Measurements from ENCODE around the gene UBE2V1.
"Not testable (repeated sequence)": the region's sequence is repeated elsewhere in the genome, so short reads cannot be mapped to it uniquely, and the experiment has no call there.

The UBE2V1 gene

DNA sequence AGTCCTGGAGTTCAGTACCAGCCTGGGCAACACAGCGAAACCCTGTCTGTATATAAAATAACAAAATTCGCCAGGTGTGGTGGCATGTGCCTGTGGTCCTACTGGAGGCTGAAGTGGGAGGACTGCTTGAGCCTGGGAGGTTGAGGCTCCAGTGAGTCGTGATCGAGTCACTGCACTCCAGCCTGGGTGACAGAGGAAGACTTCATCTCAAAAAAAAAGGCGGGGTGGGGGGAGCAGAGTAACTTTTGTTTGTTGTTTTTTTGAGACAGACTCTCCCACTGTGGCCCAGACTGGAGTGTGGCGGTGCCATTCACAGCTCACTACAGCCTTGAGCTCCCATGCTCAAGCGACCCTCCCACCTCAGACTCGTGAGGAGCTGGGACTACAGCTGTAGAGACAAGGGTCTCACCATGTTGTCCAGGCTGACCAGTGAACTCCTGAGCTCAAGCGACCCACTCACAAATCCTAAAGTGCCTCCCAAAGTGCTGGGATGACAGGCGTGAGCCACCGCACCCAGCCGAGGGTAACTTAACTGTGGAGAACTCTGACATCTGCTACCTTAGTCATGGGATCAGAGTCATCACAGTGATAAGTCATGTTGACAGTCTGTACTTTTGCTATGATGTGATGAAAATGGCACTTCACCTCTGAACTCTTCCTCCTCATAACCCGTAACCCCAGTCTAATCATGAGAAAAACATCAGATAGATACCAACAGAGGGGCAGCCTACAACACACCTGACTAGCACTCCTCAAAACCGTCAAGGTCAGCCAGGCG is 24.1 kb upstream of the UBE2V1 start:
- DNase-seq, result no peak

DNA sequence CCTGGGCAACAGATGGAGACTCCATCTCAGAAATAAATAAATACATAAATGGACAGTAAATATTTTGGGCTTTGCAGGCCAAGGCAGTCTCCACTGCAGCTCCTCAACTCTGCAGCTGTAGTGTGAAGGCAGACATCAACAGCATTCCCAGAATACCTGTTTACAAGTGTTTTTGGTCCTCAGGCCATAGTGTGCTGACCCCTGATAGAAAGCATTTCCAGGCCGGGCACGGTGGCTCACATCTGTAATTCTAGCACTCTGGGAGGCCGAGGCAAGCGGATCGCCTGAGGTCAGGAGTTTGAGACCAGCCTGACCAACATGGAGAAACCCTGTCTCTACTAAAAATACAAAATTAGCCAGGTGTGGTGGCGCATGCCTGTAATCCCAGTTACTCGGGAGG is 22.2 kb upstream of the UBE2V1 start:
- DNase-seq, result not testable (repeated sequence)

DNA sequence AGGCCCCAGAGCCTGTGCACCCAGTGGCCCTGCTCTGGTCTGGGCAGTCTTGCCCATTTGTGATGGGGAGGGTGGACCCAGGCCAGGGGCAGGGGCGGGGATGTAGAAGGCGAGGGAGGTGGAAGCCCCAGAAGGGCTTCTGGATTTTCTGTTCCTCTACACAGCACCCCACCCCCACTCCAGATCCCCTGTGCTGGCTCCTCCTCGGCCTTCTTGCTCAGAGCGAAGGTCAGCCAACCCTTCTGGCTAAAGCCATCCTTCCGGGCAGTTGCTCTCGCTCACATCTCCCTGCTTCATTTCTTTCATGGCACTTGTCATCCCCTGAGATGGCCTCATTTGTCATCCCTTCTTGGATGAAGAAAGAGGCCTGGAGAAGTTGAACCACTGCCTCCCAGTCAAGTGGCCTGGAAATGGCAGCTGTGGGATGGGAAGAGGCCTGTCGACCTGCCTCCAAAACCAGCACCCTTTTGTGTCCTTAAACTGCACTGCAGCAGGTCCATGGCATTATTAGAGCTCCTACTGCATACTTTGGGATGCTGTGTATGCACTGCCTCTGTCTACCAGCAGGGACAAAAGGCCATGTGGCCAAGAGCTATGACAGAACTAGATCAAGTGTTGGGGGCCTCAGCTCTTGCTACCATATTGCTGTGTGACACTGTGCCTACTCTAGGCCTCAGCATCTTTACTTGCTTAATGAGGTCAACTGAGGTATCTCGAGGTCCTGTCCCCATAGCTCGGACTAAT is 20.7 kb upstream of the UBE2V1 start:
- DNase-seq, result no peak

DNA sequence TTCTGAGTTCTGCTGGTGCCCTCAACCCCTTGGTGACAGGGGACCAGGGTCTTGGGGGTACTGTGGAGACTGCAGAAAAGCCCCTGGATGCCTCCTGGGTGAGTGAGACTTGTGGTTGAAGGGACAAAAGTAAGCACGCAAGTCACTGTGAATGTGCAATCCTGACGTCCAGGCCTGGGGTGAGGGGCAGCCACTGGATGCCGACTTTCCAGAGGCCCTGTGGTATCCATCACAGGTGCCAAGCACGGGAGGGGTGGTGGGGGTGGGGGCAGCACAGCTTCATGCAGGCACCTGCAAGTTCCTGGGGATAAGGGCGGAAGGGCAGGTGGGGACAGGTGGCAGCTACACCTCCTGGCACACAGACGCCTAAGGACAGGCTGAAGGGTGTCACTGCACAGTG is 20.1 kb upstream of the UBE2V1 start:
- DNase-seq, result no peak

DNA sequence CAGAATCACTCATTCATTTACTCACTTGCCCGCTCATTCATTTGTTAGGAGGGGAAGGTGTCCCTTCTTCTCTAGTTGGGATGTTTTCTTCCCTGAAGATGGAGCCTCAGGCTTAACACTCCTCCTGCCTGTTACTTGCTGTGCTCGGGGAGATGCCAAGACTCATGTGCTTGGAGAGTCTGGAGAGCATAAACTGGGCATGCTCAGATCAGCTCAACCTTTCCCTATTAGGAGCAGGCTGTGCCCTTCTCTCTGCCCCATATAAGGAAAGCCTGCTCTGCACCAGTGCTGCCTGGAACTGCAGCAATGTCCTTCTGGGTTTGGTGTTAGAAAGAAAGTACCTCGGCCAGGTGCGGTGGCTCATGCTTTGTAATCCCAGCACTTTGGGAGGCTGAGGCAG is 18.0 kb upstream of the UBE2V1 start:
- DNase-seq, result no peak

DNA sequence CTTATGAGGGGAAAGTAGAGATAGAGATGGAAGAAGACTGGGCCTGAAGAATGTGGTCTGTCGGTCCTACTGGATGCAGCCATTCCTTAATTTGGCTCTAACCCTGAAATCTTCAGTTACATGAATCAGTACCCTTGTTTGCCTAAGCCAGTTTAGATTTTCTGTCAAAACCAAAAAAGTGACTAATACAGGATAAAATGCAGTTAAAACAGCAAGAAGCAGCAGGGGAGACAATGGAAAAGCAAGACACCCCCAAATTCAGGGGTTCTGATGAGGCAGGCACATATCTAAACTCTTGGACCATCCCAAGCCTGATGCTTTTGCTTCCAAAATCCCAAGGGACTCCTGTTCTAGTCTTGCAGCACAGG is 17.4 kb upstream of the UBE2V1 start:
- DNase-seq, result no peak

DNA sequence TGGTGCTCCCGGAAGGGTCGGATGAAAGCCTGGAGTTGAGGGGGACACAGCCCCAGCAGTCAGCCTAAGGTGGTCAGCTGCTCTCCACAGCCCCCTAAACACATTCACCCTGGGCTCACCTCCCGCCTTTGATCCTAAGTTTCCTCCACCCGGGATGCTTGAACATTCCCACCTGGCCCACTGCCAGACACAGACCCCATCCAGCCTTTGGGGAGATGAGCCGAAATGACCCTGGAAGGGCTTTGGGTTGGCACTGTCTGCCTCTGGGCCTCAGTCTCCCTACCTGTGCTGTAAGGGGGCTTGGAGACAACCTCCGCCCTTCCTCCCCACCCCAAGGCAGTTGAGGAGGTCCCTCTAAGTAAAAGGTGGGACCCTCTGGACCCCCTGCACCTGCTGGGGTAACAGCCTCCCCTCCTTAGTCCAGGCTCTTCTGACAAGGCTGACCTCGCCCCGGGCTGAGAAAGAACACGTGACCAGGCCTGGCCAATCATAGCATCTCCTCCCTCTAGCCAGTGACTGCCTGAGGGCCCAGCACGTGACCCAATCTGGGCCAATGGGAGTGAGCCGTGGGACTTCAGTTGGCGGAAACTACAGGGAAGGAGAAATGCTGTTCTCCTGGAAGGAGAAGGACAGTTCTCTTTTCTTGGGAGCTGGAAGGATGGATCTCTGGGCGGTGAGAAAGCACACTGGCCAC is 16.9 kb upstream of the UBE2V1 start:
- peak; percentile 34 for DNase-seq

DNA sequence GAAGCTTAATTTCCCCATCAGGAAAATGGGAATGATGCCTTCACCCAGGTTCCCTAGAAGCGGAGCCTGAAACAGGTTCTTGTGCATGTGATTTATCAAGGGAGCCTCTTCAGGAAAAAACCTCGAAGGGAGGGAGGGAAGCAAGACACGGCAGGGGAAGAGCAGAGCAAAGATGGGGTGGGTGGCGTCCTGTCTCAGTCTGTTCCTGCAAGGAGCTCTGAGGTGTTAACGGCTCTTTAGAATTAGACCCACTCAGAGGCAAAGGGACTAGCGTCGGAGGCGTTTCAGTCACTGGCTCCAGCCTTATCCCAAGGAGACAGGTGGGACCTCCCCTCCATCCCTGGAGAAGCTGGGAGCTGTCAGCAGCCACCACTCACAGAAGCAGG is 15.6 kb upstream of the UBE2V1 start:
- no peak for DNase-seq

DNA sequence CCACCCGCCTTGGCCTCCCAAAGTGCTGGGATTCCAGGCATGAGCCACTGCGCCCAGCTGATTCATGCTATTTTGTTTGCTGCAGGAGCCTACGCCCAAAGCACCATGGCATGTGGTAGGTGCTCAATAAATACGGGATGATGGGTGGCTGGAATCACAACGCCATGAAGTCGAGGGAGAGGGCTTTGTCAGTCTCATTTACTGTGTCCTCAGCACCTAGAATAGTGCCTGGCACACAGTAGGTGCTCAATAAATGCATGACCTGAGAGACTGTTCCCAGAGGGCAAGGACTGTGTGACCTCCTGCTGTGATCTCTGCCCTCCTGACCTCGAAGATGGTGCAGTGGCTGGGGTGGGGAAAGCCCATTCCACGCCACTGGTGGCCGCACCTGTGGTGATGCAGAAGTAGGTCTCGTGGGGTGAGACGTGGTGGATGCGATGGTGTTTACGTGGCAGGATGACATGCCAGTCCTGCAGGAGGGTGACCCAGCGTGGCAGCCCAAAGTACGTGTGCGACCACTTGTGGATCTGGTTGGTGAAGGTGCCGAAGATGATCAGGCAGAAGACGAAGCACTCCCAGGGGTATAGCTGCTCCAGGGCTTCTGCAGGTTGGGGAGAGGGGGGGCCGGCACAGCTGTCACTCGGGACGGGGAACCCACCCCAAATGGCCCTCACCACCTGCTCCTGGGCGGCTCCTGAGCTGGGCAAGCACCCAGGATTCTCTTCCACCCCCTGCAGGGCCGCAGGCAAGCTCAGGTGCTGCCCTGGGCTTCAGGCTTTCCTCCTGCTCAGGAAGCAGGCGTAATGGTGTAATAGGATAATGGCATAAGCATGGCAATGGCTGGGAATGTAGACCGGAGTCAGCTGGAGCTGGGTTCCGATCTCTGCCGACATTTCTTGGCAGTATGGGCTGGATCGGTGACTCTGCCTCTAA is 14.9 kb upstream of the UBE2V1 start:
- DNase-seq, result no peak

DNA sequence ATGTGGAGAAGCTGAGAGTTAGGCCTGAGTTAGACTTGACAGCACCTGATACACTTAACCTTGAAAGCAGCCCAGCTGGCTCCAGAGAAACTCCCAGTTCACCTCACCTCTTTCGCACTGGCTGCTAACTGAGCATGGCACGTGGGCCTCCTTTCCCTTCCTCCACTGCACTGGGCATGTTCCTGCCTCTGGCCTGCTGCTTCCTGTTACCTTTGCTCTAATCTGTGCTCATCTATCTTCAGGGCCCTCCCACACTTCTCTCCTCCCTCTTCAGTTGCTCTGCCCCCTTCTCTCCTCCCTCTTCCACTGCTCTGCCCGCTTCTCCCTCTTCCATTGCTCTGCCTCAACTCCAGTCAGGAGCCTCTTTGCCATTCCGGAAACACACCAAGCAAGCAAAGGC is 13.7 kb upstream of the UBE2V1 start:
- peak; percentile 67 for DNase-seq

DNA sequence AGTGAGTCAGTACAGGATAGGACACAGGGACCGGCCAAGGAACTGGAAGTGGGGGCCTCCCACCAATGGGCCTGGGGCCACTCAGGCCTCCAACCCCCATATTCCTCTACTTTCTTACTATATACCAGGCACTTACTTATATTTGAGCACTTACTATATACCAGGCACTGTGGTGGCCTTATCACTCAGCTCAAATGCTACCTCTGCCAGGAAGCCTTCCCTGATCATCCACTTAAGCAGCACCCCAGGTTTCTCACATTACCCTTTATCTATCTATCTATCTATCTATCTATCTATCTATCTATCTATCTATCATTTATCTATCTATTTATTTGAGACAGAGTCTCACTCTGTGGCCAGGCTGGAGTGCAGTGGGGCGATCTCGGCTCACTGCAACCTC is 12.3 kb upstream of the UBE2V1 start:
- DNase-seq, result no peak

DNA sequence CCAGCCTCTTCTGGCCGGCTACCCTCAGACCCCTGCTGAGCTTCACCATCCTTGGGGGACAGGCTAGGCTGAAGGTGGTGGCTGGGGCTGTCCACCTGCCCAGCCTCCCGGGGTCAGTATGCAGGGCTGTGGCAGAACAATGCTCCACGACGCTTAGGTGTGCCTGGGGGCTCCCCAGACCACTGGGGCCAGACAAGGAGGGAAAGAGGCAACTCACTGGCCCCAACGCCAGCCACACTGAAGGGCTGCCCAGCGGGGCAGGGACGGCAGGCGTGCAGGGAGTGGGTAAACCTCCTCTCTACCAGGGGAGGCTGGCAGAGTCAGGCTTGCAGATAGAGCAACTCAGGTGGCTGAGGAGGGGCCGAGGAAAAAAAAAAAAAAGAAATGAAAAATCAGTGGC is 11.5 kb upstream of the UBE2V1 start:
- DNase-seq, result no peak

DNA sequence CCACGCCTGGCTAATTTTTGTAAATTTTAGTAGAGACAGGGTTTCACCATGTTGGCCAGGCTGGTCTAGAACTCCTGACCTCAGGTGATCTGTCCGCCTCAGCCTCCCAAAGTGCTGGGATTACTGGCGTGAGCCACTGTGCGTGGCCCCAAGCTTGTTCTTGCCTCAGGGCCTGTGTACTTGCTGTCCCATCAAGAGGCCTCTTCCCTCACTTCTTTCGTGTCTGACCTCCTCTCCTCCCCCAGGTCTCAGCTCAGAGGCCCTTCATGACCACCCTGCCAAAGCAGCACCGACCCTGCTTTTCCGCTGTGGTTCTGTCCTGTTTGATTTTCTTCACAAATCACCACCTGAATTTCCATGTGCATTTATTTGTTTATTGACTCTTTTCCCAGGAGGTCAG is 10.5 kb upstream of the UBE2V1 start:
- DNase-seq, result no peak

DNA sequence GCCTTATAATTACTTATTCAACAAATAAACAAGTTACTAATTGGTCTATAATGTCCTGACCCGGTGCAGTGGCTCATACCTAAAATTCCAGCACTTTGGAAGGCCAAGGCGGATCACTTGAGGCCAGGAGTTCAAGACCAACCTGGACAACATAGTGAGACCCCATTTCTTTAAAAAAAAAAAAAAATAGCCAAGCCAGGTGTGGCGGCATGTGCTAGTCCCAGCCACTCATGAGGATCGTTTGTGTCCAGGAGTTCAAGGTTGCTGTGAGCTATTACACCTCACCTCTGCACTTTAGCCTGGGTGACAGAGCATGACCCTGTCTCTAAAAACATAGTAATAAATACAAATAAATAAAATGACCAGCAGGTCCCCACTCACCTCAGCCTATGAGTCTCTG is 9.8 kb upstream of the UBE2V1 start:
- DNase-seq, result no peak

DNA sequence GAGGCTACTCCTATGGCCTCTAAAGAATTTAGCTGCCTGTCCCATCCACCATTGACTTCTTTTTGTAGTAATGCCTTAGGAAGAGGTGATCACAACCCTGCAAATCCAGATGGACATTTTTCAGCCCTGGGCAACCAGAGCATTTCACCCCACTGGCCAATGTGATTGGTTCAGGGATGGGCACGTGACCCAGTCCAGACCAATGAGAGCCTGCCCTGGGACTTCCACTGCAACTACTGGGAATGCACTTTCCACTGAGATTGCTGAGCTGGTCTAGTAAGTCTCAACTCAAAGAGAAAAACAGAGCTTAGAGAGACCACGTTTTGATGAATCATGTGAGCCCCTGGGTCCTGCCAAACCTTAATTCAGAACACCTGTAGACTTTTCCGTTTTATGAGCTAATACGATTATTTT is 8.9 kb upstream of the UBE2V1 start:
- DNase-seq, result no peak

DNA sequence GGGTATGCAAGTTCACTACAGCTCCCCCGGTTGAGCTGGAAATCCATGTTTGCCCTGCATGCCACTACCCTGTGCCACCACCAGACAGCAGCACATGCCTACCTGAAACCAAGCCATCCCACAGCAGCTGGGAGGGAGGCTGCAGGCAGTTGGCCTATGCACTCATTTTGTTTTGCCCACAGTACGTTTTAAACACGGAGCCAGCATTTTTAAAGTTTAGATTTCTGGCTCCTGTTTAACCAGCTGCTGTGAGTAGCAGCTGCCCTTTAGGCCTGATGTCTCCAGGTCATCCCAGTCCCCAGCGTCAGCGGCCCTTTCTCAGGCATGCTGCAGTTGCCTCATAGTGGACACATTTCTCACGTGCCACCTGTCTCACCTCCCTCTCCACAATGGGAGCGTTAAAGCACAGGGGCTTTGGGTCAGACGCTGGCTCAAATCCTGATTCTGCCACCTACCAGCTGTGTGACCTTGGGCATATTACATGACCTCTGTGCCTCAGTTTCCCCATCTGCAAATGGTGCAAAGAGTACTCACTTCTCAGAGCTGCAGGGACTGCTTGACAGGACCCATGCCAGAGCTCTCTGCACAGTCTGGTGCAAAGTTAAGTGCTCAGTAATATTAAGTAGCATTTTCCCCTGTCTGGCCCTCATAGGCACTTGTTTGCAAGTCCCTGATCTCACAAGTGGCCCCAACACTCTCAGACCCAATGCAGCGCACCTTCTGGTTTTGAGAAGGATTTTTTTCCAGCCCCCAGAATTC is 8.2 kb upstream of the UBE2V1 start:
- peak; percentile 36 for DNase-seq

DNA sequence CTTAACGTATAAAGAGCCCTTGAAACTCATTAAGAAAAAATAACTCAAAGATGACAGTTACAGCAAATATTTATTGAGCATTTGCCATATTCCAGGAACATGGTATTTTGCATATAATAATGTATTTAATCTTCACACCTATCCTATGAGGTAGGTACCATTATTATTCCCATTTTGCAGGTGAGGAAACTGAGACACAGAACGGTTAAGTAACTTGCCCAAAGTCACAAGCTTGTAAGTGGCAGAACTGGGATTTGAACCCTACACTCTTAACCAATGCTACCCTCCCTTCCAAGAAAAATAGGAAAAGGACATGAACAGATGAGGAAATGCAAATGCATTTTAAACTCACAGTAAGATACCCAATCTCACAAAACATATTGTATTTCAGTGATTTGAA is 5.3 kb upstream of the UBE2V1 start:
- DNase-seq, result no peak

DNA sequence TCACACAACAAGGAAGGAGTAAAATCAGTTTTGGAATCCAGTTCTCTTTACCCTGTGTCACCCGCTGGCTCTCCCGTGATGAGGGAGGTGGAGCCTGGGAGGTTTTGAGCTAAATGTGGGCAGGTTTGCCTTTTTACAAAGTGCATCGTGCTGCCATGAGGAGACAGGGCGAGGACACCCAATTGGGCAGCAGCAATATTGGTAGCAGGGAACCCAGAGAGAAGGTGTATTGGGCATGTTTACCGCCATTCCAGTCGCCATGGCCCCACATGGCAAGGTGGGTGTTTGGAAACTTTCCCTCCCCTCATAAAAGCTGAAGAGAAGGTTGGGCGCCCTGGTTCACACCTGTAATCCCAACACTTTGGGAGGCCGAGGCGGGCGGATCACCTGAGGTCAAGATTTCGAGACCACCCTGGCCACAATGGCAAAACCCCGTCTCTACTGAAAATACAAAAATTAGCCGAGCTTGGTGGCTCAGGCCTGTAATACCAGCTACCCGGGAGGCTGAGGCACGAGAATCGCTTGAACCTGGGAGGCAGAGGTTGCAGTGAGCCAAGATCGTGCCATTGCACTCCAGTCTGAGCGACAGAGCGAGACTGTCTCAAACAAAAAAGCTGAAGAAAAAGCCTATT is 3.5 kb upstream of the UBE2V1 start:
- no peak for DNase-seq

DNA sequence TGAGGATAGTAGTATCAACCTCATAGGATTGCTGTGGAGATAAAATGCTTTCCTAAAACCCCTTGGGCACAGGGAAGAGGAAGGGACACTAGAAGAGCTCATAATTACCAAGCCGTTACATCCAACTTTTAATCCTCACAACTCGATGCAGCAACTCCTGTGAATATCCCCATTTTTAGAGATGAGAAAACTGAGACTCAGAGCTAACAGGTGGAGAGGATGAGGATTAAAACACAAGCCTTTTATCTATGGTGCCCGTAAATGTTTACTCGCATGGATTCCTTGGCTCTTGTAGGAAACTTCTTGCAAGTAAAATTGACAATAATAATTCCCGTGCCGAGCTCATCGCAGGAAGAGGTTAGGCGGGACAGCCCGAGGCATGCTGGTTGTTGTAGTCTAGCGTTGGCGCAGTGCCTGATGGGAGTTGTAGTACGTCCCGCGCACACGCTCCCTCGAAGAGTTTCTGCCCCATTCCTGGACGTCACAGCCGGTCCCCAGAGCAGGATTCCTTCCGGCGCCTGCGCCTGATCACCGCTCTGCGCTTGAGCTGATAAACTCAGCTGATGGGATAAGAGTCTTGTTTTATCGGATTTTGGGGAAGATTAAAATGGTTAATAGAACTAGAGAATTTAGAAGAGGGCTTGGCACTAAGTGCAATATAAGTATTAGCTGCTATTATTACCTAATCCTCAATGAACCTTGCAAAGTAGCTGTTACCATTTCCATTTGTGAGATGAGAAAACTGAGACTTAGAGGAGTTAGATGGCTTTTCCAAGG is 2.8 kb upstream of the UBE2V1 start:
- peak; percentile 92 for DNase-seq

DNA sequence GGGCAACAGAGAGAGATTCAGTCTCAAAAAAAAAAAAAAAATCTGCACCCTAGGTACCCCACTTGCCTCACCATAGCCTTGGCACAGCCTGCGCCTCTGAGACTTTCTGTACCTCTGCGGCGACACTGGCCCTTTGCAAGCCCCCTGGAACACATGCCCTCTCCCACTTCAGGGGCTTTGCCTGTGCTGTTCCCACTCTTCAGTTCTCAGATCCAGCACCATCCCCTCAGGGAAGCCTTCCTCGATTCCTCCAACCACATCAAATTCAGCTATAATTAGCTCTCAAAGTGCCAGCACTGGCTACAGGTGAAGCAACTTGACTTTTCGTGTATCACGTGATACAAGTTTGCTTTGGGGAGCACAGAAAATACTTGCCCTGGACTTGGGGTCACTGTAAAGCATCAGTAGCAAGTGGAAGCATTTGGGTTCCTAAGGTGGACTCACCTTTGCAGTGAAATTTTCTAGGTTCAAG is 2.1 kb upstream of the UBE2V1 start:
- no peak for DNase-seq

Measured in NCI-H226 (cell line).